SK-MEL-5 (cell line): ENCODE data around the gene ADRA2C. TPM values are rescaled to one million over a fixed set of nuclear protein-coding genes. Genes with fewer than 3 reads are reported as not detected.
A peak's percentile ranks its signal among the peaks of the same experiment; 100 is the strongest.

Source experiments
- DNase-seq: peaks from one replicate; pipeline ENCODE4 v3.0.0-alpha.2; 2016; ENCODE audit warnings: low read depth, low spot score
- in situ Hi-C: cut with HindIII; loops from 2 replicates; pipeline ENCODE4 v1.10.0; 2016; ENCODE audit warnings: low sequenced_read_pairs, high pct_unique_total_duplicates, low pct_unique_long_range_greater_than_20kb
- total RNA-seq: library from RNA; depleted of rRNA; stranded (reverse); fragments of >200 nt; shearing (Covaris generic); gene quantifications from 2 replicates; pipeline ENCODE4 v1.2.3, GENCODE V29; 2014

ADRA2C gene
- total RNA-seq, 1 experiment from 2014 or later, result 15.7 TPM

DNA sequence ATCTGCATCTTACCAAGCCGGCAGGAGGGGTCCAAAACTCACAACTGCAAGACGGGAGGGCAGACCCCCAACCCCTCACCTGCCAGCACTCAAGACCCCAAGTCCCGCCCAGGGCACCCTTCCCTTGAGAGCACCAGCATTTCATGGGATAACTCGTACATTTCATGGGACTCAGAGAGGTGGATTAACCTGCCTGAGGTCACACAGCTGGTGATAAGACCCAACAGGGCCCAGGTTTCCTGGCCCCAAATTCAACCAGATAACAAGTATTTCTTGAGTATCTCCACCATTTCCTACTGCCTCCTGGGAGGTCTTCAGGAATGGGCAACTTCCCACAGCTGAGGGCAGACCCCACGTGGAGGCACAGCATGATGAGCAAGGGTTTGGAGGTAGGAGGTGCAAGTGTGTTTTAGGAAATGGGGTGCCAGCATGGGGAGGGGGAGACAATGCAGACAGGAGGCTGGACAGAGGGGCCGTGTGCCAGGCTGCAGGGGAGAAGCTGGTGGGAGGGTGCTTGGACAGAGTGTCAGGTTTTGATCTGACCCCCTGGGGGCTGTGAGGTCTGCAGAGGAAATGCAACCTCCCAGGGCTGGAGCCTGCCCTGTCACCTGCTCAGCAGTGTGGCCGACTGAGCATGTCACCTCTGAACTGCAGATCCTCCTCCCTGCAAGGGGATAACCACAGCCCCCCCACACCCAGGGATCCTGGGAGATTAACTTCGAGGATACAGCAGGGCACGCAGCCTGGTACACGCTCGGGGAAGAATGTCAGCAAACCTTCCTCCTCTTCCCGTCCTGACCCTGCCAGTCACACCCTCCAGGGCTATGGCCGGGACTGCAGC, 4.4 kb downstream of the ADRA2C start:
- no peak for DNase-seq
- in situ Hi-C loops, result no loop called here

- in situ Hi-C loops, result no loop called here
- no peak for DNase-seq
Observed at GRCh38 chr4:3771164-3771809, 5.1 kb downstream of the ADRA2C start.

- DNase-seq, result no peak
- in situ Hi-C loops, result no loop called here
Observed at GRCh38 chr4:3771939-3772495, 5.8 kb downstream of the ADRA2C start.

DNA sequence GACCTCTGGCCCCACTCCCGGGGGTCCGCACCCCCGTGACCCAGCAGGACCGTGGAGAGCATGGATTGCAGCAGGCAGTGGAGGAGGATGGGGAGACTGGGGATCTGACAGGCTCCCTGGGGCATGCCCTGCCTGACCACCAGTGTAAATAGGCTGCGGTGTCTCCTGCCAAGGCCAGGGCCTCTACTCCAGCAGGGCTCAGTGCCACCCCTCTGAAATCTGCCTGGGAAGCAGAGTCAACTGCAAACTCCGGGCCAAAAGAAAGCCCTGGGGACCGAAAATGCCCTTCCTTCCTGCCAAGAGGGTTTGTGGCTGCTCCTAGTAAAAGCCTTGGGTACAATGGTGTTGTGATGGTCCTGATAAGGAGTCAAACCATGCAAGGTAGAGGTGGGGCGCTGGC, 6.4 kb downstream of the ADRA2C start:
- in situ Hi-C loops, result no loop called here
- DNase-seq, result no peak

- no peak for DNase-seq
- in situ Hi-C loops, result no loop called here
Observed at GRCh38 chr4:3773552-3774001, 7.4 kb downstream of the ADRA2C start.

- DNase-seq, result no peak
- in situ Hi-C loops, result no loop called here
Observed at GRCh38 chr4:3774253-3774883, 8.2 kb downstream of the ADRA2C start.

- in situ Hi-C loops, result no loop called here
- no peak for DNase-seq
Observed at GRCh38 chr4:3775005-3775404, 8.8 kb downstream of the ADRA2C start.

DNA sequence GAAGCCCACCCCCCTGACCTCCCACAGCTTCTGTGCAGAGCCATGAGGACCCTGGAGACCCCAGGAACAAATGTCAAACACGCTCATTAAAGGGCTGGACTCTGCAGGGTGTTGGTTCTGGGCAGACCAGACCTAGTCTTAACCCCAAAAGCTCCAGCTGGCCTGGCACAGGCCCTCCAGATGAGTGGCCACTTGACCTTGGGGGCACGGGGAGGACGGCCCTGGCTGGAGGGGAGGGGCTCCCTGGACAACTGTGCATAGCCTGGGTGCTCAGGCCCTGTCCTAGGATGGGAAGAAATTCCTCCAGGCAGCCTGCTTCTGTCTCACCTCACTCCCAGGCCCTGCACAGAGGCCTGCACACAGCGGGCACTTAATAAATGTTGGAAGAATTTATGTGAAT, 9.4 kb downstream of the ADRA2C start:
- in situ Hi-C loops, result no loop called here

DNA sequence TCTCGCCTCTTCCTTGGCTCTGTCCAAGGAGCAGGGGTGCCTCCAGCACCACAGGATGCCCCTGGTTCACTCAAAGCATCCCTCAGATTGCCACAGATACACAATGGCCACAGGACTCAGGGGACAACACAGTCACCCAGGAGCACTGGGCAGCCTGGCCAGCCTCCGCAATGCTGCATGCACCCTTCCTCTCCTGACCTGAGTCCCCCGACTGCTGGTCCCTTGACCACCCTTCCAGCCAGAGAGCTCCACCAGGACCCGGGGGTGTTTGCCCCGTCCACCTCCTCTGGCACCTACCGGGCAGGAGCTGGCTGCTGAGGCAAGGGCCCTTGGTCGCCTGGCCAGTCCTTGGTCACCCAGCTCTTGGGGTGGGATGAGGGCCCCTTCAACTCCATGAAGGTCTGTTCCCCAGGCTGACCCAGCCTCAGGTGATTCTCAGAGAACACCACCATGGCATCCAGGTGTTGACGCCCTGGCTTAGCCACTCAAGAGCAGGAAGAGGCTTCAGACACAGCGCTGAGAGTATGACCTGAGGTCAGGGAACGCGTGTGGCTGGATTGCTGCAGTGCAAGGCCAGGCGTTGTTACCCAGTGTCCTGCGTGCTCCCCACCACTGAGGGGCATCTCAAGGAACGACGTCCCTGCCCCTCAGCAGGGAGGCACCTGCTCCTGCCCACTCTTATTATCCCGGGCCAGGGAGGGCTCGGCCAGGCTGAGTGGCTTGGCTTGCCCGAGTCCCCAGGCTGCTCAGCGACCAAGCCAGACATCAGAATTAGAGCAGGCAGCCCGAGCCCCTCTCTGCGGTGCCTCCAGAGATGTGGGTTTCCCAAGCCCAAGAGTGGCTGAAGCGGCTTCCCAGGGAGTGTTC, 10.2 kb downstream of the ADRA2C start:
- in situ Hi-C loops, result no loop called here
- no peak for DNase-seq

More for the DNA sequence above, 9.4 kb downstream of the ADRA2C start:
- DNase-seq, result no peak

DNA sequence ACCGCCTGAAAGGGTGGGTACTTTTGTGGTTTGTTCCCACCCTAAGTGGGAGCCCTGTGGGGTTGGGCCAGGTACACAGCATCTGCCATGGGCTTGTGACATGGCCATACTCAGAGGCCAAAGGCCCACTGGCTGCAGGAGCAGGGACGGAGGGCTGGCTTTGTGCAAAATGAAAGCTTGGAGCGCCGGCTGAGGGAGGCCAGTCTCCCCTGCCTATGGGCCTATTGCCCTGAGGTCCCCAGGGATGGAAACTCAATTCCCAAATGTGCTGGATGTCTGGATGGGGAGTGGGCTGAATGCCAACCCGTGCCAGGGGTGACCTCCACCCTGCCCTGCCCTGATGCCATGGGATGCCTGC, 10.8 kb downstream of the ADRA2C start:
- in situ Hi-C loops, result no loop called here
- no peak for DNase-seq

- in situ Hi-C loops, result no loop called here
- DNase-seq, result no peak
Observed at GRCh38 chr4:3777669-3778068, 11.5 kb downstream of the ADRA2C start.

DNA sequence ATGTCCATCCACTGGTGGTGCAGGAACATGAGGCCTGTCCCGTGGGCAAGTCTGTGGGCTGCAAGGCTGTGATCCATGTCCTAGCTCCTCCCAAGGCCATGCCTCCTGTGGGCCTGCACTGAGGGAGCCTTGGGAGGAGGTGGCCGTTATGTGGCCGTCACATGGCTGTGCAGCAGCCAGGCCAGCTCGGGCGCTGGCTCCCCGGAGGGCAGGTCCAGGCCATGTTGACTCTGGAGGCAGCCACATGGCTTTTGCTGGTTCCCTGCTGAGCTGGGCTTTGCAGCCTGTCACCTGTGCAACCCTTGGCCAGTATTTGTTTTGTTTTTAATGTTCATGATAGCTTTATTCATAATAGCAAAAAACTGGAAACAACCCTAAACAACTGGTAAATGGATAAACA, 13.3 kb downstream of the ADRA2C start:
- DNase-seq, result no peak
- in situ Hi-C loops, result no loop called here

- no peak for DNase-seq
- in situ Hi-C loops, result no loop called here
Observed at GRCh38 chr4:3780347-3781171, 14.4 kb downstream of the ADRA2C start.

GRCh38 chr4:3781193-3781886, 15.2 kb downstream of the ADRA2C start:
- in situ Hi-C loops, result no loop called here

GRCh38 chr4:3781997-3782930, 16.1 kb downstream of the ADRA2C start:
- in situ Hi-C loops, result no loop called here
- no peak for DNase-seq

More at GRCh38 chr4:3781193-3781886, 15.2 kb downstream of the ADRA2C start:
- peak; percentile 56 for DNase-seq
